GM19455 (cell line): Measurements from ENCODE around the gene ROBO2.

Experiments used
- ATAC-seq: cut with Tn5 transposase; IDR thresholded peaks from one replicate; pipeline ENCODE4 v1.9.1; 2021; ENCODE audit not compliant: unreplicated experiment

Gene ROBO2

DNA sequence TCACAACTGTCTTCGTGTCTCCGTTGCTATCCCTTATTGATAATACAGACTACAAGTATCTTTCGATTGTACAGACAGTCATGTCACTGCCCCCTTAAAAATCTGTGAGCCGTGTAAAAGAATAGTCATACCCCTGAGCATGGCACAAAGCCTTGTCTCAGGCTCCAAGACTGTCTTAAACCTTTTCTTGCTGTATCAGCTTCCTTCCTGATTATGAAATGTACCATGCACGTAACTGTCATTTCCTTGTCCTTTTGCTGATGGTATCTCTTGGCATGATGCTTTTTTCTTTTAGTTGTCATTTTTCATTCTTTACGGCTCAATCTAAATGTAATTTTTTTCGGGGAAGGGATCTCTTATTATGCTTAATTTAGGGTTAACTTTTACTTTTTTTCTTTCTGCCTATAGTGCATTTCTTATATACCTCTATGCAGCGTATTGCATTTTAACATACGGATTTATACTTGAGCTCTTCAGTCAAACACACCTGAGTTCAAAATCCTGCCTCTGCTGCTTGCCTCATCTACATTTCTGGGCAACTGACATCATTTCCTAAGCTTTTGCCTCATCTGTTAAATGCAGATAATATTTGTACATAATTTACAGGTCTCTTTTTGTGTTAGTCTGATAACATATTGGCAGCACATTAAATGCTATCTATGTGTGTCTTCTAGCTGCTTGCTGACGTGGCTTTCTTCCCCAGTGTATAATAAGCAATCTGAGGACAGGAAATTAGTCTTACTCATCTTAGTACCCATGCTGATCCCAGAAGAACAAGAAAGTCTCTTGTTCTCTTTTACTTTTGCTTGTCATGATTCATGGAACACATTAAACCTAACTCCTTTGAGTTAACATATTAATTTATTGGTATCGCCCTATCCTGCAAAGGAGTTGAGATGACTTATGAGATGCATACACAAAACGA lies 57.3 kb downstream of the ROBO2 start:
- ATAC-seq = no peak

GRCh38 chr3:77102951-77103769 lies 63.3 kb downstream of the ROBO2 start:
- no peak for ATAC-seq

- ATAC-seq = no peak
Measured at GRCh38 chr3:77122652-77123051, 82.8 kb downstream of the ROBO2 start.

DNA sequence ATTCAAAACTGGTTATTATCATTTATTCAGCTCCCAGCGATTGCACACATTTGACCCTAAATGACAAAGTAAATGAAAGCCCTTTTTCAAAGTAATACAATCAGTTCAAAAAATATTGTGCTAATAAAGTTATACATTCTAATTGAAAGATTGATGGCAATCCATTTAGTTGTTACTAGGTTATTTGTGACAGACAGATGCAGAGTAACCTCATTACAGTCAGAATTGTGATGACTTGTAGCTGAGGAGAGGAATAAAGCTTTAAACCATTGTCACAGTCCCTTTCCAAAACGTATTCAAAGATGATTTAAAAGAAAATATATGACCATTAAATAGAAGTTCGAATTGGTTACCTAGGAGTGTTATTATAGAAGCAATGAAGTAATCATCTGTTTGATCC lies 86.1 kb downstream of the ROBO2 start:
- ATAC-seq = no peak

GRCh38 chr3:77134769-77135168 lies 94.9 kb downstream of the ROBO2 start:
- ATAC-seq = no peak

DNA sequence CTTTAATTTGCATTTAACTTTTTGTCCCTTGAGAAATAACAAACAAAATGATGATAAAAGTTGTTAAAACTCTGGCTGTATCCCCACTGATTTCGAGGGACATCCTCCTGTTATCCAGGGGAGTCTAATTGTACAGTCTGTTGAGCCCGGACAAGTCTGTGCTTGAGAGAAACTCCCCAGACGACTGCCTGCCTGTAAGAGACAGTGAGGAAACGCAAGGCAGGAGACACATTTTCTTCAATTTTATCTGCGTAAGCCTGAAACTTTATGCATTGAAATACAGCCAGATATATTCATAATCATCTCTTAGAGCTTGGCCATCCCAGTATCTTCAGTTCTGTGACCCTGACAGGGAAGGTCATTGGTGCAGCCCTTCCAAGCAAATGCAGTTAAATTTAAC lies 97.7 kb downstream of the ROBO2 start:
- ATAC-seq = no peak

DNA sequence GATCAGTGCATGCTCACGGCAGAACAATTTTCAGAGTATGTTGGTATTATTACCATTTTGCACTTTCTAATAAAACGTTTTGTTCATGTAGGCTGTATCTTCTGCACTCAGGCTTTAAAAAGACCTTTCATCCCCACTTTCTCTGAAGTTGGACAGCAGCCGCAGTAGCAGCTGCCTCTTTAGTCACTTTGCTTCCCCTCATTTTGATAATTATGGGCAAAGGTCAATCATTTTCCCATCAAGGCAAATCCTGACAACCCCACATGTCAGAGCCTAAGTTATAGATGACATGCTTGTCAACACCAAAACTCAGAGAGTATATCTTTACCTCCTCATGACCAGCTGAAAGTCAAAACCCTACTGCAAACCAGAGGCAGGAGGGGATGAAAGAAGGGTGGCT lies 99.7 kb downstream of the ROBO2 start:
- no peak for ATAC-seq

- ATAC-seq = no peak
Measured at GRCh38 chr3:77141423-77141822, 101.5 kb downstream of the ROBO2 start.

GRCh38 chr3:77142578-77142977 lies 102.7 kb downstream of the ROBO2 start:
- no peak for ATAC-seq

- ATAC-seq = no peak
Measured at GRCh38 chr3:77146004-77146403, 106.1 kb downstream of the ROBO2 start.

- no peak for ATAC-seq
Measured at GRCh38 chr3:77147836-77148578, 108.1 kb downstream of the ROBO2 start.

DNA sequence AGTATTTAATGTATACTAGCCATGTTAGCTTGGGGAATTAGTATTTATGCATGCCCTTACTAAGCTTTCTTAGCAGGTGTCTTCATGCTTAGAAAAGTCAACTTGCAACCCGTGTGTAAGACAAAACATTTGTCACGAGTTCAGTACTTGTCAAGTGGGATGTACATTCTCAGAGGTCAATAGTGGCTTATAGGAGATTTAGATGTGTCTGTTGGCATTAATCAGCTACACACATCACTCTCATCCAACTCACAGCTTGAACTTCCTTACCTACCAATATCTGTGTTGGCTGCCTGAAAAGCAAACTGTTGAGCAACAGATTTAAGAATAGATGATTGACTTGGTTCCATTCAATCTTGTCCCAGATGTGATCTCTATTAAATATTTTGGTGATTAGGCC lies 109.5 kb downstream of the ROBO2 start:
- no peak for ATAC-seq

- no peak for ATAC-seq
Measured at GRCh38 chr3:77150028-77150427, 110.1 kb downstream of the ROBO2 start.

GRCh38 chr3:77150759-77151158 lies 110.9 kb downstream of the ROBO2 start:
- no peak for ATAC-seq

GRCh38 chr3:77158730-77159581 lies 119.1 kb downstream of the ROBO2 start:
- ATAC-seq = no peak

DNA sequence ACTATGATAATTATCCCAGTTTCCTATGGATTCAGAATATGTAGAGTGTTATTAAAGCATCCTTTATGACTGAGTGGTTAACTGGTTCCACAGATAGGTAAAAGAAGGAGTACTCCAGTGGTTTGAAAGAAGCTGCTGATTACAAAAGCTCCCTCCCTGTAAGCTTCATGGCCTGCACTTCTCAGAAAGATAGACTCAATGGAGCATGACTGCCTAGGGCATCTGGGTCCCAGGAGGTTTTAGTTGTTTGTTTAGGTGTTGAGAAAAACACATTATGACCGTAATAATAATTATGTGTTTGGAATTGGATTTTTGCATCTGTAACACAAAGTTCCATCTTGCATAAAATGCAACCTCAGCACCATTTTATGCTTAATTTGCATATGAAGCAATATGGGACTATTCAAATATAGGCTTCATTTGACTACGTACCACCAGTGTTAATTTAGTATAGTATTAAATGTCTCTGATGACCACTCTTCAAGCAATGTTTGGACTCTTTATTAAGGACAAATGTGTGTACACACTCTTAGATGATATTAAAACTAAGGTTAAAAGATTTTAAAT lies 121.1 kb downstream of the ROBO2 start:
- ATAC-seq = no peak

DNA sequence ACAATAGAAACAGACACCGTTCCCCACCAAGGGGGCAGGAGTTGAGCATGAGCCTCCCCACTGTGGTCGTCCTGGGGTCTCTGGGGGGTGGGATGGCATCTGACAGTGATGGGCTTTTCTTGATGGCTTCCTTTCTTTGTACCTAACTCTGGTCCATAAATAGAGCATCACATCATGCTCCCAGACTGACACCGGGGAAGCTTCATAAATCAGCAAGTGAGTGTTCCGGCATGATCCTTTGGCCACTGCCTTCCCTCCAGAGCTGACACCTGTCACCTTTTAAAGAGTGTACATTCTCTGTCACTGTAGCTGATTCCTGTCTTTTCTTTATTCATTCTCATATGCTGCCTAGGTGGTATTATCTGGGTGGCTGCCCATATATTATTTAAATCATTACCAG lies 129.9 kb downstream of the ROBO2 start:
- ATAC-seq = no peak

DNA sequence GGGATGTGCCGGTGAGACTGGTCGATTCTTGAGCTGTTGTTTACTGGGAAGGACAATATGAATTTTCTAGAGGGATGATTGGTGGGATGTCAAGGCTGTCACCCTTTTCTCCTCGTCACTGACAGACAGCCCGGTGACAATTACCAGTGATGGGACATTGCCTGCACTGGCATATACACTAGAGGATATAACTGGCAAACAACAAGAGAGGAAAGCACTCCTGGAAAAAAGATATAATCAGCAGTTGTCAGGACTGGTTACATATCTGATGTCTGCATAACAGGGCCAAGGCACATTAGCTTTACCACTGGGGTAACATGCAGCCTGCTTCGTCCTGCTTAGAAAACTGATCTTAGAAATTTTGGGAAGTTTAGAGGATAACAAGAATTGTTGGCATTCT lies 131.1 kb downstream of the ROBO2 start:
- no peak for ATAC-seq

GRCh38 chr3:77179762-77180161 lies 139.9 kb downstream of the ROBO2 start:
- no peak for ATAC-seq

DNA sequence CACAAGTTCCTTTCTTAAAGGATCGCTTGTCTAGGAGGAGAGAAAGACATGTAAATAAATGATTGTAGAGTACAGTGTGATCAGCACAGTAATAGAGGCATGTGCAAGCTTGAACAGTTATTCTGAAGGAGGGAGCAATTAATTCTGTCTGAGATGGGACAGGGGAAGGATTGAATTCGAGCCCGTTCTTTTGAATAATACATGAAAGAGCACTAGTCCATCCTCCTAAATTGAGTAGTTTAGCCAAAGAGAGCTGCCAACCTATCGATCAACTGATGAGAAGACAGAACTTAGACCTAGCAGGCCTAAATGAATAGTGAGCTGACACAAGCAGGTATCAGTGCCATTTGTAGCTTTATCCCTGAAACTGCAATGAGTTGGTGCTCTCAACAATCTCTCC lies 142.4 kb downstream of the ROBO2 start:
- no peak for ATAC-seq
